Central memory CD4-positive, alpha-beta T cell (primary cell): ENCODE results near the gene SCAPER.
"Not testable (repeated sequence)": the region's sequence is repeated elsewhere in the genome, so short reads cannot be mapped to it uniquely, and the experiment has no call there.

Experiments used
- DNase-seq: peaks from one replicate; pipeline ENCODE4 v3.0.0; 2022

The SCAPER gene

DNA sequence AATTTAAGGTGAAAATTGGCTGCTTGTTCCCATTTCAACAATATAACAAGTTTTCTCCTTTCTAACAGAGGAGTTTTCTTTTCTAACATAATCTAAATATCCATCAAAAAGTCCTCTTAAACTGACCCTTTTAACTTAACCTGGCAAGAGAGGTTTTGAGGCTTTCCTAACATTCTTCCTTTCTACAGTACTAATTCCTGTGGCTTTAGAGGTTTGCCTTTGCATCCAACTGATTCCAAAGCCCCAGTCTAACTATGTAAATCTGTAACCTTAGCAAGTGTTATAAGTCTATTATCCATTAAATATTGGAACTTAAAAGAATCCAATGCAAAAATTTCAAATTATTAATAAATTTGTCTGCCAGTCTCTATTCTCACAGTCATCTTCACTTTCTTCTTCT is 434.4 kb downstream of the SCAPER start:
- DNase-seq = no peak

DNA sequence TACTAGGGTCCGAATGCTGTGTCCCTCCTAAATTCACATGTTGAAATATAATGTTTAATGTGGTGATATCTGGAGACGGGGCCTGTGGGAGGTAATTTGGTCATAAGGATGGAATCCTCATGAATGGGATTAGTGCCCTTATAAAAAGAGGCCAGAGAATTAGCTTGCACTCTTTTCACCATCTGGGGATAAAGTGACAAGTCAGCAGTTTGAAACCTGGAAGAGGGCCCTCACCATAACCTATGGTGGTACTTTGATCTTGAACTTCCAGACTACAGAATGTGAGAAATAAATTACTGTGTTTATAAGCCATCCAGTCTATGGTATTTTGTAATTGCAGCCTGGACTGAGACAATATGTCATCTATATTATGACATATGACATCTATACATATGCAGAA is 436.4 kb downstream of the SCAPER start:
- DNase-seq = no peak

- DNase-seq = no peak
Measured at GRCh38 chr15:76467136-76467535, 438.0 kb downstream of the SCAPER start.

- DNase-seq = no peak
Measured at GRCh38 chr15:76465728-76466127, 439.4 kb downstream of the SCAPER start.

DNA sequence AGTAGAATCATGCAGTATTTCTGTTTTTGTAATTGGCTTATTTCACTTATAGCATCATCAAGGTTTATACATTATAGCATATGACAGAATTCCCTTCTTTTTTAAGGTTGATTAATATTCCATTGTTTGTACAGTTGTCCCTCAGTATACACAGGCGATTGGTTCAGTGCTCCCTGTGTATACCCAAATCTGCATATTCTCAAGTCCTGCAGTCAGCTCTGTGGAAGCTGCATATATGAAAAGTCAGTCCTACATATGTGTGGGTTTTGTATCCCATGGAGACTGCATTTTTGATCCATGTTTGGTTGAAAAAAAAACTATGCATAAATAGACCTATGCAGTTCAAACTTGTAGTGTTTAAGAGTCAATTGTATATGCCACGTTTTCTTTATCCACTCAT is 440.9 kb downstream of the SCAPER start:
- DNase-seq = no peak

DNA sequence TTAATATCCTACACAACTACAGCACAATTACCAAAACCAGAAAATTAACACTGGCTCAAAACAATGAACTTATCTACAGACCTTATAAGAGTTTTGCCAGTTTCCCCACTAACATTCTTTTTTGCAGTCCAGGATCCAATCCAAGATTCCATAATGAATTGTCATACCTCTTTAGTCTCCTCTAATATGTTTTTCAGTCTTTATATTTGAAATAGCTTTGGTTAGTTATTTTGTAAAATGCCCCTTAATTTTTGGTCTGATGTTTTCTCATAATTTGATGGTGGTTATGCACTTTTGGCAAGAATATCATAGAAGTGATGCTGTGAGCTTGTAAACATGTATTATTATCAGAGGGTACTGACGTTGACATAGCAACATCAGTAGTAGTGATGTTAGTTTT is 444.3 kb downstream of the SCAPER start:
- DNase-seq = no peak

DNA sequence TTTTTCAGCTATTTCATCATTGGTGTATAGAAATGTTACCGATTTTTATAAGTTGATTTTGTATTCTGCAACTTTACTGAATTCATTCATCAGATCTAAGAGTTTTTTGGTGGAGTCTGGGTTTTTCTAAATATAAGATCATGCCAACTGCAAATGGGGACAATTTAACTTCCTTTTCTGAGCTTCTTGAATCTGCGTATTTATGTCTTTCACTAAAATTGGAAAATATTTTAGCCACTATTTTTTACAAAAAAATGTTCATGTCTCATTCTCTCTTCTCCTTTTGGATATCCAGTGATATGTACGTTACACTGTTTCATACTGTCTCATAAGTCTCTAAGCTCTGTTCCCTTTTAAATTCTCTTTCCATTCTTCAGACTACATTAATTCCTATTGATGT is 444.8 kb downstream of the SCAPER start:
- DNase-seq = no peak

DNA sequence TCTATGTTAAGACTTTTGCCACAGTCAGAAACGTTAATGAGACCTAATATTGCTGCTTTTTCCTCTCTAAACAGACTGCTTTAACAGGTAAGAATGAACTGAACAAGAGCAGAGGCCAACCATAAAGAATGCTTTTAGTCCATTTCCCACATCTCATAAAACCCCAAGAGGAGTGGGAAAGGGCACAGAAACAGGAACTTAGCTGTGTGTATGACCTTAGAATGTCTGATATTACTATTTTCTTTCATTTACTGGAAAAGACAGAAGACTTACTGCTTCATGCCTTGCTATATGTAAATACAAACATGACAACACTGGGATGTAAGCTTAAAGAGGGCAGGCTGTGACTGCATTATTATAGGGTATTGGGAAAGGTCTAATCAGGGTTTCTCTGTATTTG is 453.6 kb downstream of the SCAPER start:
- no peak for DNase-seq

GRCh38 chr15:76449455-76449854 is 455.7 kb downstream of the SCAPER start:
- no peak for DNase-seq

DNA sequence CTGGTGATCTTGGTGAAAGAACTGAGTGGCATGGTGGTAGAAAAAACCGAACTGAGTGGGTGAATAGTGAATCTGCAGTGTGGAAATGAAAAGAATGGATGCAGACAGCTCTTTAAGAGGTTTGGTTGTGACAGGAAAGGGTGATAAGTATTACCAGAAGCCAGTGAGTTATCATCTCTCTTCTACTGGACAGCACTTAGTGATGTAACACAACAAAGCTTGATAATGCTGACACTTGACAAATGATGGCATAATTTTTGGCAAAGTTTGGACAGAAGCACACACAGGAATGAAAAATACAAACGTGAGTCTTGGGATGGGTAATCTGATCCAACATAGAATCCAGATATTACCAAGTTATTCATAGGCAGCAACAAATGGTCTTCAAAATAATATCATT is 456.4 kb downstream of the SCAPER start:
- DNase-seq = no peak

GRCh38 chr15:76447728-76448441 is 457.3 kb downstream of the SCAPER start:
- DNase-seq = no peak

- DNase-seq = no peak
Measured at GRCh38 chr15:76440441-76440840, 464.7 kb downstream of the SCAPER start.

- DNase-seq = no peak
Measured at GRCh38 chr15:76439542-76439941, 465.6 kb downstream of the SCAPER start.

DNA sequence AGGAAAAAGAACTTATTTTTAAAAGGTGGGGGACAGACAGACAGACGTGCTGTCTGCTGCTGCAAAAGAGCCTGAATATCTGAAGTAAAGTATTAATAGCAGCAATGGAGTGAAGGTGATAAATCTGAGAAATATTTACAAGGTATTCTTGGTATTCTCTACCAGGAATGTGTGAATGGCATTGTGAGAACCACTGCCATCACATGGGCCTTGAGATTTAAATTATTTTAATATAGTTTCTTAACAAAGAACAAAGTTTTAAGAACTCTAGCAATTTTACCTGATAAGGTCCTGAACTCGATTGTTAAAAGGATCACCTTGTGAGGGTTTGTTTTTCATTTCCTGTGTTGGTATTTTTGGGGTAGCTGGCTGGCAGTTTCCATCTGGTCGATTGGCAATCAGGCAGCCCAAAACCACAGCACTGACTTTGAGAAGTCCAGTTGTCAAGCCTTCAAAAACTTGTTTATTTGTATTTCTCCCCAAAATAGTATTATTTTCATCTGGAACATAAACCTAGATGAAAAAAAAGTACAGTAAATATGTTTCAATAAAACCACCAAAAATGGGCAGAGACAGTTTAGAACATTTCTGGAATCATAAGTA is 471.2 kb downstream of the SCAPER start:
- no peak for DNase-seq

GRCh38 chr15:76433036-76433435 is 472.1 kb downstream of the SCAPER start:
- DNase-seq = not testable (repeated sequence)

GRCh38 chr15:76432604-76433003 is 472.5 kb downstream of the SCAPER start:
- no peak for DNase-seq

DNA sequence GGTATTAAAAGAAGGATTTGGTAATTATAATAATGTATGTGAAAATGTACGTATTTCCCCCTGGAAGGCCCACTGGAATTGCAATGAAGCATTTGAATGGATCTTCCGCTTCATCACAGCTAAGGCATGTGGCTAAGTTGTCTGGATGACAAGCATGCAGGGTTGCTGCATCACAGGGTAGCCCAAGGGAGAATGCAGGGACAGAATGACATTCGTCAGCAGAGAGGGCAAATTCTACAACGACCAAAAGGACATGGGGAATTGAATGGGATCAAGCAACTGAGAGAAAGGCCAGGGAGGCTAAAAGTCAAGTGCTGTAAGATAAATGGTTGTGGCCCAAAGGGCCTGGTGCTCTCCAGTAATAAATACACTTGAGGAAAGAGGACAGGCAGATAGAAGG is 473.2 kb downstream of the SCAPER start:
- no peak for DNase-seq

GRCh38 chr15:76430711-76431110 is 474.4 kb downstream of the SCAPER start:
- not testable (repeated sequence) for DNase-seq

DNA sequence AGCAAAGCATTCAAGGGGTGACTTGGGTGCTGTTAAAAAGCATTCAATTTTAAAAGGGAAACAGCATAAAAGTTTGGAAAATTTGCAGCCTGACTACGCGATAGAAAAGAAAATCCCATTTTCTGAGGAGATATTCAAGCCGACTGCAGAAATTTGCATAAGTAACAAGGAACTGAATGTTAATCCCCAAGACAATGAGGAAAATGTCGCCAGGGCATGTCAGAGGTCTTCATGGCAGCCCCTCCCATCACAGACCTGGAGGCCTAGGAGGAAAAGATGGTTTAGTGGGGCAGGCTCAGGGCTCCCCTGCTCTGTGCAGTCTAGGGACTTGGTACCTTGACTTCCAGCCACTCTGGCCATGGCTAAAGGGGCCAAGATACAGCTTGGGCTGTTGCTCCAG is 475.5 kb downstream of the SCAPER start:
- DNase-seq = no peak

GRCh38 chr15:76426941-76427340 is 478.2 kb downstream of the SCAPER start:
- DNase-seq = no peak

- DNase-seq = no peak
Measured at GRCh38 chr15:76418352-76419140, 486.6 kb downstream of the SCAPER start.

GRCh38 chr15:76401285-76401684 is 503.9 kb downstream of the SCAPER start:
- DNase-seq = no peak

DNA sequence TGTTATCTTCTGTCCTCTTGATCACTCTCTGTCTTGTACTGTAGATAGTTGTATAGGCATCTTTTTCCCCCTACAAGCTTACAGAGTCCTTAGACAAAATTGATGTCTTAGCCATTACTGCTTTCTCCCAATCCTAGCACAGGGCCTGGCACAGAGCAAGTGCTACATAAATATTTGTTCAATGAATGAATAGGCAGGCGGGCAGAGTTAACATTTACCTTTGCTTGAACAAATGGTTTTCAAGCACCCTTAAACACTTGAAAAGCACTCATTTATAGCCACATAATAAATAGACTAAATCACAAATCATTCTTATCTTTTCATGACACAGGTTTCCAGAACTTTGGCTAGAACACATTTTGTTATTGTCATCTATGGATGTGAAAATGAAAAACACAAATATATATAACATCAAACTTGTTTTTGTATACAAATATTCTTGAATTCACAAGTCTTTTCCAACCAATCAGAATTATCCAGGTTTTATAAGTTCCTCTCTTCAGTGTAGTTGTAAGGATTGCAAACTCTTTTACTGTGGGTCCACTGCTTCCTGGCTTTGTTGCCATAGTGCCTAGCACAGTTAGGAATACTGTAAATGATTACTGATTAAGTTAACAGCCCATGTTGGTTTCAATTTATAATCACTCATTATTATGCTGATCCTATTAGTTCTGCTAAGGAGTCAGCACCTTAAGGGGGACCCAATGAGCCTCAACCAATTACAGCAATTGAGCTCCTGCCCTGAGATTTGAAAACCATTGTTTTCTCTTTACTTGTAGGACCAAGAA is 506.6 kb downstream of the SCAPER start:
- no peak for DNase-seq
